Endothelial cell of umbilical vein (primary cell): ENCODE measurements around the gene IP6K1. TPM values are rescaled to one million over a fixed set of nuclear protein-coding genes. Genes with fewer than 3 reads are reported as not detected.
A peak's percentile ranks its signal among the peaks of the same experiment; 100 is the strongest.

Experiments used
- BruUV-seq: library from RNA; stranded (reverse); fragments of 400-500 nt; replicated peaks from 2 replicates; lab custom pipeline; 2021; lab: Mats Ljungman, UMichigan
- CTCF ChIA-PET: fragments of 300-600, 350-600 bp; sonication (Branson Sonifier 250); formaldehyde crosslinking; loops from one replicate; lab custom pipeline; 2021; ENCODE audit warnings: antibody characterized with exemption, inconsistent platforms; lab: Charles Lee
- POLR2A ChIA-PET: fragments of 300-600, 350-600 bp; sonication (Branson Sonifier 250); formaldehyde crosslinking; loops from one replicate; lab custom pipeline; 2021; ENCODE audit warnings: antibody characterized with exemption, inconsistent platforms; lab: Charles Lee
- DNase-seq: peaks from one replicate; pipeline ENCODE4 v3.0.0-alpha.2; 2011; ENCODE audit warnings: low read depth, low spot score
- FAIRE-seq: peaks from 2 replicates; lab custom pipeline; 2011; peaks lifted over from hg19 to GRCh38; lab: Jason Lieb, UNC
- H2AFZ ChIP-seq: 2 replicates; pipeline ENCODE4 v1.6.0; 2012; ENCODE audit warnings: low read depth, low read length, control low read depth, inconsistent platforms
- H3K27ac ChIP-seq: 2 replicates; pipeline ENCODE4 v1.5.1; 2011; ENCODE audit warnings: low read depth, mild to moderate bottlenecking, control low read depth, low read length, moderate library complexity; ENCODE audit not compliant: insufficient read depth
- H3K27me3 ChIP-seq, 2 experiments: 2 replicates each; pipeline versions ENCODE4 v1.6.0 to v1.6.1; 2011; ENCODE audit warnings: low read length in 2 of 2, mixed read lengths in 1 of 2; ENCODE audit not compliant: control insufficient read depth in 2 of 2, insufficient read depth in 2 of 2
- H3K36me3 ChIP-seq, 2 experiments: 2 replicates in 1 of 2; 3 replicates in 1 of 2; pipeline ENCODE4 v1.5.1; 2011; ENCODE audit warnings: low read length in 2 of 2, mild to moderate bottlenecking in 1 of 2, moderate library complexity in 1 of 2; ENCODE audit not compliant: control insufficient read depth in 2 of 2, insufficient read depth in 2 of 2; ENCODE audit errors: extremely low read depth in 1 of 2
- H3K4me1 ChIP-seq: 3 replicates; pipeline ENCODE4 v1.5.1; 2011; ENCODE audit warnings: mild to moderate bottlenecking, low read length; ENCODE audit not compliant: control insufficient read depth, insufficient read depth; ENCODE audit errors: extremely low read depth
- H3K4me2 ChIP-seq: 2 replicates; pipeline ENCODE4 v1.6.1; 2011; ENCODE audit warnings: low read length, control low read depth, mixed read lengths; ENCODE audit not compliant: insufficient read depth
- H3K4me3 ChIP-seq, 3 experiments: fragments of 200-600 bp in 1 of 3; sonication (generic), shearing (Covaris generic) in 1 of 3; replicated peaks in 1 of 3; 2 replicates each; pipeline ENCODE4 v1.5.1; 2011 to 2016; ENCODE audit warnings: control low read depth in 3 of 3, low read length in 3 of 3, mild to moderate bottlenecking in 2 of 3, inconsistent platforms in 1 of 3, low read depth in 1 of 3, moderate library complexity in 1 of 3; ENCODE audit not compliant: insufficient read depth in 1 of 3
- H3K79me2 ChIP-seq: 2 replicates; pipeline ENCODE4 v1.6.0; 2012; ENCODE audit warnings: low read length, inconsistent platforms; ENCODE audit not compliant: control insufficient read depth, insufficient read depth
- H3K9ac ChIP-seq: replicated peaks from 2 replicates; pipeline ENCODE3; 2011; ENCODE audit warnings: low read length, control low read depth; ENCODE audit not compliant: insufficient read depth; ENCODE audit errors: extremely low read depth
- H3K9me1 ChIP-seq: replicated peaks from 3 replicates; pipeline ENCODE4 v1.6.0; 2011; ENCODE audit warnings: mild to moderate bottlenecking, low read length; ENCODE audit not compliant: control insufficient read depth, insufficient read depth; ENCODE audit errors: extremely low read depth
- H3K9me3 ChIP-seq: replicated peaks from 2 replicates; pipeline ENCODE4 v1.5.1; 2012; ENCODE audit warnings: low read length, inconsistent platforms; ENCODE audit not compliant: control insufficient read depth, insufficient read depth
- H4K20me1 ChIP-seq: replicated peaks from 2 replicates; pipeline ENCODE3; 2011; ENCODE audit warnings: mild to moderate bottlenecking, low read length; ENCODE audit not compliant: control insufficient read depth, insufficient read depth; ENCODE audit errors: extremely low read depth
- CTCF ChIP-seq, 2 donors: IDR thresholded peaks; 1 replicate in 1 of 2; 2 replicates in 1 of 2; pipeline ENCODE4 v1.5.1; 2011; ENCODE audit warnings: low read length in 2 of 2, mild to moderate bottlenecking in 2 of 2, moderate library complexity in 2 of 2, control low read depth in 1 of 2, inconsistent platforms in 1 of 2, low read depth in 1 of 2; ENCODE audit not compliant: insufficient read depth in 1 of 2; ENCODE audit errors: extremely low read depth in 1 of 2
- EZH2 ChIP-seq: IDR thresholded peaks from 2 replicates; pipeline ENCODE4 v1.6.1; 2012; ENCODE audit warnings: borderline replicate concordance, low read depth, mild to moderate bottlenecking, moderate library complexity, low read length, inconsistent platforms; ENCODE audit not compliant: severe bottlenecking
- FOS ChIP-seq: IDR thresholded peaks from 2 replicates; pipeline ENCODE4 v1.6.1; 2011; ENCODE audit warnings: mild to moderate bottlenecking, low read length, moderate library complexity, borderline replicate concordance; ENCODE audit not compliant: insufficient read depth
- GATA2 ChIP-seq: IDR thresholded peaks from 2 replicates; pipeline ENCODE4 v1.7.0; 2011; ENCODE audit warnings: low read depth, mild to moderate bottlenecking, moderate library complexity, mixed read lengths, low read length; ENCODE audit not compliant: insufficient read length, insufficient read depth
- JUN ChIP-seq: IDR thresholded peaks from 2 replicates; pipeline ENCODE4 v1.6.1; 2011; ENCODE audit warnings: borderline replicate concordance, low read depth; ENCODE audit not compliant: insufficient read length, insufficient read depth
- MAX ChIP-seq: IDR thresholded peaks from 2 replicates; pipeline ENCODE4 v1.6.1; 2011; ENCODE audit not compliant: insufficient read depth, insufficient read length
- POLR2A ChIP-seq: IDR thresholded peaks from 2 replicates; pipeline ENCODE4 v1.6.1; 2012; ENCODE audit warnings: low read depth, mild to moderate bottlenecking, control low read depth, low read length
- POLR2AphosphoS5 ChIP-seq: IDR thresholded peaks from 2 replicates; pipeline ENCODE4 v1.6.1; 2012; ENCODE audit warnings: low read depth, mild to moderate bottlenecking, control low read depth, low read length, moderate library complexity; ENCODE audit not compliant: insufficient read depth
- dilution Hi-C: fragments of 300-500 bp; cut with MboI; formaldehyde crosslinking; loops from one replicate; pipeline ENCODE4 v1.15.0; 2019; ENCODE audit warnings: low sequenced_read_pairs; ENCODE audit not compliant: extremely low pct_ligation_motif_present
- intact Hi-C: fragments of 100-400 bp; cut with micrococcal nuclease; formaldehyde crosslinking; loops from one replicate; pipeline ENCODE4 v1.10.0; 2022
- polyA plus RNA-seq, 4 experiments: library from polyadenylated mRNA; depleted of rRNA in 3 of 4; stranded (reverse) in 3 of 4; unstranded in 1 of 4; fragments of >200 nt; gene quantifications; 2 replicates each; pipeline versions ENCODE4 v1.2.1 to v1.2.3, GENCODE V29; 2011 to 2012; ENCODE audit warnings: missing spikeins in 1 of 4
- total RNA-seq: library from RNA; stranded (reverse); gene quantifications from 2 replicates; pipeline ENCODE4 v1.2.3, GENCODE V29; 2021

Gene IP6K1
- total and polyA plus RNA-seq, 2 donors (not counting 3 experiments of a cell fraction or from before 2014, with no cell fraction given) = 42.7 to 60.8 TPM

GRCh38 chr3:49723296-49723627, 63.1 kb downstream of the IP6K1 start:
- Histone ChIP-seq H3K9ac (peak overlapping the region; percentile 98), H2AFZ (no peak overlapping the region), H3K4me3 (peak overlapping the region; percentile 59 to 85 (median 81)), H3K79me2 (peaks cover 13% of the 10 kb centered on the region), H3K9me1 (no peaks in the 10 kb centered on the region), H3K36me3 (peaks cover 6 to 43% of the 10 kb centered on the region in 2 experiments), H4K20me1 (no peaks in the 10 kb centered on the region), H3K4me1 (peaks cover 19% of the 10 kb centered on the region), H3K27me3 (no peaks in the 10 kb centered on the region), H3K9me3 (no peaks in the 10 kb centered on the region), H3K4me2 (peak overlapping the region; percentile 83), H3K27ac (peak overlapping the region; percentile 84)
- dilution Hi-C loops = no loop called here
- ChIA-PET POLR2A (interaction anchor here (0.6 kb wide), 1 partner anchor 347 kb away, joined by 3 read pairs; no protein-coding TSS in a partner anchor), CTCF (interaction anchor here (0.6 to 2.9 kb wide), 5 partner anchors 11 to 206 kb away, joined by 3 to 9 read pairs (median 4); partner anchors contain the start of gene MON1A)
- TF ChIP-seq FOS (no peak), EZH2 (no peak), MAX (peak; percentile 83), CTCF (IDR thresholded peaks at IDR 0.05; ENCODE audit: extremely low read depth in 1 of 2, insufficient read depth in 1 of 2, low read depth in 1 of 2, low read length in 2 of 2) (no peak), GATA2 (no peak), JUN (no peak), POLR2A (no peak), POLR2AphosphoS5 (no peak)
- DNase-seq (no peak), FAIRE-seq (peak; percentile 79)
- intact Hi-C loops = loop anchor here (10.0 kb wide), 1 partner anchor 362 kb away; the partner anchor contains the start of gene RBM5
- BruUV-seq = no TSS peak
